Osteocyte (in vitro differentiated cells): ENCODE data around the gene PPP1R1C. TPM values are rescaled to one million over a fixed set of nuclear protein-coding genes. Genes with fewer than 3 reads are reported as not detected.
"Not testable (repeated sequence)": the region's sequence is repeated elsewhere in the genome, so short reads cannot be mapped to it uniquely, and the experiment has no call there.

Experiments
- DNase-seq: peaks from one replicate; pipeline ENCODE4 v3.0.0; 2021; ENCODE audit warnings: mixed read lengths; ENCODE audit not compliant: unreplicated experiment; ENCODE audit errors: extremely low spot score
- H3K27ac Mint-ChIP-seq: one replicate; pipeline ENCODE4 v1.8.0; 2021; ENCODE audit warnings: mild to moderate bottlenecking, mixed read lengths; ENCODE audit not compliant: unreplicated experiment
- H3K27me3 Mint-ChIP-seq: one replicate; pipeline ENCODE4 v1.8.0; 2021; ENCODE audit warnings: mixed read lengths; ENCODE audit not compliant: unreplicated experiment
- H3K36me3 Mint-ChIP-seq: one replicate; pipeline ENCODE4 v1.8.0; 2021; ENCODE audit warnings: mixed read lengths; ENCODE audit not compliant: unreplicated experiment
- H3K4me1 Mint-ChIP-seq: one replicate; pipeline ENCODE4 v1.8.0; 2021; ENCODE audit warnings: mixed read lengths; ENCODE audit not compliant: unreplicated experiment
- H3K4me3 Mint-ChIP-seq: one replicate; pipeline ENCODE4 v1.8.0; 2021; ENCODE audit warnings: mild to moderate bottlenecking, moderate library complexity, mixed read lengths; ENCODE audit not compliant: unreplicated experiment
- H3K9me3 Mint-ChIP-seq: one replicate; pipeline ENCODE4 v1.8.0; 2021; ENCODE audit warnings: mixed read lengths; ENCODE audit not compliant: unreplicated experiment
- CTCF ChIP-seq: fragments of 200-600 bp; sonication (generic); IDR thresholded peaks from 2 replicates; pipeline ENCODE4 v1.5.0; 2021; ENCODE audit warnings: antibody characterized with exemption, mild to moderate bottlenecking, moderate library complexity
- total RNA-seq: library from RNA; stranded (reverse); gene quantifications from 2 replicates; pipeline ENCODE4 v1.2.1, GENCODE V29; 2021

The PPP1R1C gene
- total RNA-seq, 1 donor from 2014 or later = 1.6 TPM

GRCh38 chr2:181959508-181959907, 26.1 kb upstream of the PPP1R1C start:
- no peak for DNase-seq
- H3K9me3 Mint-ChIP-seq = no peaks in the 10 kb centered on the region
- H3K4me3 Mint-ChIP-seq = no peak overlapping the region
- H3K4me1 Mint-ChIP-seq = peaks cover 34% of the 10 kb centered on the region
- H3K27me3 Mint-ChIP-seq = no peaks in the 10 kb centered on the region
- no peaks in the 10 kb centered on the region for H3K36me3 Mint-ChIP-seq
- no peak overlapping the region for H3K27ac Mint-ChIP-seq
- no peak for TF ChIP-seq CTCF

- not testable (repeated sequence) for H3K4me3 Mint-ChIP-seq, DNase-seq
Observed at GRCh38 chr2:181961167-181961566, 24.5 kb upstream of the PPP1R1C start.

GRCh38 chr2:181962142-181962541, 23.5 kb upstream of the PPP1R1C start:
- no peak overlapping the region for H3K4me3 Mint-ChIP-seq
- peaks cover 22% of the 10 kb centered on the region for H3K4me1 Mint-ChIP-seq
- H3K27ac Mint-ChIP-seq = no peak overlapping the region
- no peaks in the 10 kb centered on the region for H3K27me3 Mint-ChIP-seq
- no peaks in the 10 kb centered on the region for H3K36me3 Mint-ChIP-seq
- TF ChIP-seq CTCF = no peak
- H3K9me3 Mint-ChIP-seq = peaks cover 13% of the 10 kb centered on the region
- DNase-seq = no peak

More at GRCh38 chr2:181961167-181961566, 24.5 kb upstream of the PPP1R1C start:
- peaks cover 12% of the 10 kb centered on the region for H3K9me3 Mint-ChIP-seq
- H3K27ac Mint-ChIP-seq, H3K27me3 Mint-ChIP-seq, H3K36me3 Mint-ChIP-seq: not testable (repeated sequence)
- H3K4me1 Mint-ChIP-seq = peaks cover 24% of the 10 kb centered on the region

- Mint-ChIP-seq H3K27ac (no peak overlapping the region), H3K9me3 (peaks cover 19% of the 10 kb centered on the region), H3K4me3 (no peak overlapping the region), H3K4me1 (no peaks in the 10 kb centered on the region), H3K27me3 (no peaks in the 10 kb centered on the region), H3K36me3 (no peaks in the 10 kb centered on the region)
- TF ChIP-seq CTCF = no peak
- no peak for DNase-seq
Observed at GRCh38 chr2:181970160-181970794, 15.4 kb upstream of the PPP1R1C start.

GRCh38 chr2:181971032-181971431, 14.6 kb upstream of the PPP1R1C start:
- no peak for DNase-seq
- no peak for TF ChIP-seq CTCF
- H3K4me1 Mint-ChIP-seq = no peaks in the 10 kb centered on the region

More at GRCh38 chr2:181971032-181971431, 14.6 kb upstream of the PPP1R1C start:
- Mint-ChIP-seq H3K27ac (no peak overlapping the region), H3K36me3 (no peaks in the 10 kb centered on the region), H3K9me3 (peaks cover 12% of the 10 kb centered on the region), H3K27me3 (no peaks in the 10 kb centered on the region), H3K4me3 (no peak overlapping the region)
